H1 (cell line): ENCODE data around the gene ZNF618. TPM values are rescaled to one million over a fixed set of nuclear protein-coding genes. Genes with fewer than 3 reads are reported as not detected.

ENCODE experiments used
- CTCF ChIA-PET: fragments of 300-600 bp; sonication (Branson Sonifier 250); formaldehyde crosslinking; loops from one replicate; lab custom pipeline; 2021; ENCODE audit not compliant: partially characterized antibody; lab: Charles Lee
- POLR2A ChIA-PET: fragments of 300-600 bp; sonication (Branson Sonifier 250); formaldehyde crosslinking; loops from one replicate; lab custom pipeline; 2021; ENCODE audit warnings: inconsistent platforms; ENCODE audit not compliant: partially characterized antibody; lab: Charles Lee
- DNase-seq, 2 experiments: peaks; one replicate each; pipeline versions ENCODE4 v3.0.0 to v3.0.0-alpha.2; 2010 to 2022; ENCODE audit warnings: low spot score in 2 of 2, low read depth in 1 of 2, mixed read lengths in 1 of 2
- FAIRE-seq: peaks from 2 replicates; lab custom pipeline; 2011; peaks lifted over from hg19 to GRCh38; lab: Jason Lieb, UNC
- H2AFZ ChIP-seq: 2 replicates; pipeline ENCODE4 v1.8.1; 2012; ENCODE audit warnings: low read length, inconsistent platforms
- H2AK5ac ChIP-seq: 2 replicates; pipeline ENCODE4 v1.6.1; 2013; ENCODE audit warnings: low read depth, low read length
- H2BK120ac ChIP-seq: replicated peaks from 2 replicates; pipeline ENCODE3; 2013; ENCODE audit warnings: low read depth, low read length, inconsistent platforms
- H2BK12ac ChIP-seq: 2 replicates; pipeline ENCODE4 v1.6.1; 2013; ENCODE audit warnings: low read depth, low read length
- H2BK15ac ChIP-seq: 2 replicates; pipeline ENCODE4 v1.6.1; 2013; ENCODE audit warnings: low read length
- H2BK20ac ChIP-seq: 2 replicates; pipeline ENCODE4 v1.6.1; 2013; ENCODE audit warnings: low read length
- H2BK5ac ChIP-seq: 2 replicates; pipeline ENCODE4 v1.6.1; 2013; ENCODE audit warnings: low read depth, low read length
- H3K14ac ChIP-seq: 2 replicates; pipeline ENCODE4 v1.6.1; 2013; ENCODE audit warnings: inconsistent platforms; ENCODE audit not compliant: insufficient read length
- H3K18ac ChIP-seq: 2 replicates; pipeline ENCODE4 v1.6.1; 2013; ENCODE audit warnings: low read length; ENCODE audit errors: extremely low read depth
- H3K23ac ChIP-seq: 2 replicates; pipeline ENCODE4 v1.6.1; 2013; ENCODE audit warnings: inconsistent platforms; ENCODE audit not compliant: insufficient read length
- H3K23me2 ChIP-seq: 2 replicates; pipeline ENCODE4 v1.6.1; 2013; ENCODE audit warnings: low read depth, low read length
- H3K27ac ChIP-seq: 2 replicates; pipeline ENCODE4 v1.6.1; 2011; ENCODE audit warnings: low read depth, low read length, inconsistent platforms
- H3K27me3 ChIP-seq, 4 experiments: replicated peaks in 1 of 4; 1 replicate in 1 of 4; 2 replicates in 3 of 4; pipeline versions ENCODE4 v1.6.1 to v1.8.1; 2011 to 2013; ENCODE audit warnings: low read length in 3 of 4, mild to moderate bottlenecking in 3 of 4, inconsistent platforms in 2 of 4, mixed read lengths in 2 of 4, moderate library complexity in 1 of 4; ENCODE audit not compliant: control insufficient read depth in 3 of 4, insufficient read depth in 3 of 4; ENCODE audit errors: extremely low read depth in 1 of 4
- H3K36me3 ChIP-seq, 4 experiments: 2 replicates each; pipeline versions ENCODE4 v1.6.1 to v1.8.1; 2011 to 2013; ENCODE audit warnings: mild to moderate bottlenecking in 4 of 4, low read length in 3 of 4, moderate library complexity in 2 of 4, control low read depth in 1 of 4, inconsistent platforms in 1 of 4; ENCODE audit not compliant: insufficient read depth in 4 of 4, control insufficient read depth in 2 of 4
- H3K4ac ChIP-seq: replicated peaks from 2 replicates; pipeline ENCODE3; 2013; ENCODE audit warnings: low read length, low read depth, mixed read lengths, inconsistent platforms; ENCODE audit not compliant: insufficient read length
- H3K4me1 ChIP-seq, 4 experiments: replicated peaks in 1 of 4; 1 replicate in 1 of 4; 2 replicates in 3 of 4; pipeline versions ENCODE4 v1.6.1 to v1.8.1; 2011 to 2013; ENCODE audit warnings: low read length in 3 of 4, inconsistent platforms in 2 of 4, mixed read lengths in 1 of 4; ENCODE audit not compliant: insufficient read depth in 4 of 4, control insufficient read depth in 3 of 4
- H3K4me2 ChIP-seq, 2 experiments: 2 replicates each; pipeline versions ENCODE4 v1.6.1 to v1.8.1; 2011 to 2013; ENCODE audit warnings: low read depth in 2 of 2, low read length in 2 of 2, control low read depth in 1 of 2, inconsistent platforms in 1 of 2, mild to moderate bottlenecking in 1 of 2; ENCODE audit not compliant: insufficient read depth in 1 of 2
- H3K4me3 ChIP-seq, 4 experiments: fragments of 200-600, 300-600 bp in 1 of 4; sonication (generic), shearing (Covaris generic), sonication (Bioruptor Twin) in 1 of 4; 2 replicates each; pipeline versions ENCODE4 v1.5.1 to v1.8.1; 2011 to 2016; ENCODE audit warnings: low read length in 4 of 4, low read depth in 3 of 4, control low read depth in 2 of 4, inconsistent platforms in 2 of 4, mild to moderate bottlenecking in 2 of 4, mixed read lengths in 1 of 4, moderate library complexity in 1 of 4; ENCODE audit not compliant: insufficient read depth in 2 of 4; ENCODE audit errors: extremely low read depth in 1 of 4
- H3K56ac ChIP-seq: replicated peaks from 2 replicates; pipeline ENCODE3; 2013; ENCODE audit warnings: low read depth, mild to moderate bottlenecking, mixed read lengths, low read length, inconsistent platforms; ENCODE audit not compliant: insufficient read length
- H3K79me1 ChIP-seq: 2 replicates; pipeline ENCODE4 v1.6.1; 2013; ENCODE audit warnings: low read depth, low read length, control low read depth
- H3K79me2 ChIP-seq, 2 experiments: 2 replicates each; pipeline versions ENCODE4 v1.6.1 to v1.8.1; 2012 to 2013; ENCODE audit warnings: low read length in 2 of 2, mild to moderate bottlenecking in 2 of 2, inconsistent platforms in 1 of 2; ENCODE audit not compliant: insufficient read depth in 2 of 2, control insufficient read depth in 1 of 2
- H3K9ac ChIP-seq, 4 experiments: replicated peaks in 1 of 4; 1 replicate in 1 of 4; 2 replicates in 3 of 4; pipeline versions ENCODE4 v1.6.1 to v1.8.1; 2011 to 2013; ENCODE audit warnings: low read depth in 3 of 4, low read length in 3 of 4, control low read depth in 2 of 4, mild to moderate bottlenecking in 2 of 4, moderate library complexity in 2 of 4, inconsistent platforms in 1 of 4; ENCODE audit errors: extremely low read depth in 1 of 4
- H3K9me3 ChIP-seq, 2 experiments: 2 replicates each; pipeline versions ENCODE4 v1.6.1 to v1.8.1; 2012 to 2013; ENCODE audit warnings: mild to moderate bottlenecking in 2 of 2, moderate library complexity in 2 of 2, control low read depth in 1 of 2, inconsistent platforms in 1 of 2, low read depth in 1 of 2, low read length in 1 of 2, mixed read lengths in 1 of 2; ENCODE audit not compliant: insufficient read depth in 2 of 2
- H4K20me1 ChIP-seq, 2 experiments: replicated peaks in 1 of 2; 2 replicates each; pipeline versions ENCODE3 to v1.8.1; 2011 to 2013; ENCODE audit warnings: inconsistent platforms in 2 of 2, low read length in 2 of 2, mild to moderate bottlenecking in 1 of 2; ENCODE audit not compliant: insufficient read depth in 2 of 2, control insufficient read depth in 1 of 2
- H4K5ac ChIP-seq: 2 replicates; pipeline ENCODE4 v1.6.1; 2013; ENCODE audit warnings: low read length, low read depth, mixed read lengths, inconsistent platforms; ENCODE audit not compliant: insufficient read length
- H4K8ac ChIP-seq: 2 replicates; pipeline ENCODE4 v1.8.0; 2013; ENCODE audit warnings: mild to moderate bottlenecking, moderate library complexity, low read length, inconsistent platforms; ENCODE audit not compliant: insufficient read depth; ENCODE audit errors: extremely low read depth
- H4K91ac ChIP-seq: replicated peaks from 2 replicates; pipeline ENCODE3; 2013; ENCODE audit warnings: low read length, mixed read lengths, inconsistent platforms; ENCODE audit not compliant: insufficient read length
- CREB1 ChIP-seq: IDR thresholded peaks from 2 replicates; pipeline ENCODE4 v1.6.1; 2012; ENCODE audit warnings: inconsistent platforms
- KDM4A ChIP-seq: IDR thresholded peaks from one replicate; pipeline ENCODE4 v1.7.1; 2012; ENCODE audit warnings: low read depth, mild to moderate bottlenecking, moderate library complexity, low read length, inconsistent platforms; ENCODE audit not compliant: severe bottlenecking
- POLR2A ChIP-seq, 2 experiments: IDR thresholded peaks; 1 replicate in 1 of 2; 2 replicates in 1 of 2; pipeline ENCODE4 v1.6.1; 2011; ENCODE audit warnings: low read depth in 2 of 2, low read length in 2 of 2, mild to moderate bottlenecking in 2 of 2; ENCODE audit errors: control extremely low read depth in 1 of 2
- RAD21 ChIP-seq, 2 experiments: IDR thresholded peaks in 1 of 2; conservative IDR thresholded peaks in 1 of 2; 2 replicates each; pipeline ENCODE4 v1.6.1; 2011; ENCODE audit warnings: low read depth in 2 of 2, low read length in 2 of 2, improper control_type of control experiment in 1 of 2, inconsistent platforms in 1 of 2, mild to moderate bottlenecking in 1 of 2, moderate library complexity in 1 of 2
- RNF2 ChIP-seq: fragments of 200-900, 300-1000 bp; sonication (generic); IDR thresholded peaks from 2 replicates; pipeline ENCODE4 v1.7.1; 2016; ENCODE audit warnings: borderline replicate concordance, low read depth, mild to moderate bottlenecking, antibody characterized with exemption, low read length; ENCODE audit not compliant: poor library complexity, severe bottlenecking; ENCODE audit errors: missing control alignments
- SAP30 ChIP-seq: fragments of 300-600 bp; sonication (generic); IDR thresholded peaks from 2 replicates; pipeline ENCODE4 v1.7.1; 2012; ENCODE audit warnings: low read length, moderate library complexity, mild to moderate bottlenecking, inconsistent platforms; ENCODE audit not compliant: insufficient read depth, insufficient replicate concordance
- SP4 ChIP-seq: IDR thresholded peaks from 2 replicates; pipeline ENCODE4 v1.6.1; 2012; ENCODE audit warnings: low read length, inconsistent platforms
- SRF ChIP-seq: IDR thresholded peaks from 2 replicates; pipeline ENCODE4 v1.6.1; 2011; ENCODE audit warnings: mild to moderate bottlenecking, low read depth, low read length, moderate library complexity
- SUZ12 ChIP-seq: fragments of 200-600 bp; sonication (generic); IDR thresholded peaks from 2 replicates; pipeline ENCODE4 v1.6.1; 2012; ENCODE audit warnings: mild to moderate bottlenecking, inconsistent platforms, low read length, moderate library complexity, mixed read lengths
- YY1 ChIP-seq: IDR thresholded peaks from 2 replicates; pipeline ENCODE4 v1.6.1; 2011; ENCODE audit warnings: low read depth, mild to moderate bottlenecking, low read length
- ZNF274 ChIP-seq: IDR thresholded peaks from 2 replicates; pipeline ENCODE4 v1.7.0; 2012; ENCODE audit warnings: low read length, borderline replicate concordance; ENCODE audit errors: extremely low read depth
- WGBS, 2 experiments: shearing (Covaris generic) in 1 of 2; methylation state at CpG; one replicate each; pipeline versions ENCODE4 v1.1.6 to v1.1.7; 2013 to 2015; ENCODE audit warnings: low lambda C conversion rate in 2 of 2, mixed read lengths in 2 of 2, inconsistent platforms in 1 of 2, low coverage in 1 of 2, missing lambda C conversion rate in 1 of 2; ENCODE audit not compliant: insufficient replicate concordance in 2 of 2, insufficient coverage in 1 of 2, insufficient read length in 1 of 2; ENCODE audit errors: extremely low coverage in 1 of 2, missing lambda C conversion rate in 1 of 2; 5-methylcytosine and 5-hydroxymethylcytosine counted together
- polyA plus RNA-seq, 7 experiments: library from polyadenylated mRNA; depleted of rRNA in 3 of 7; stranded (reverse) in 5 of 7; unstranded in 2 of 7; fragments of >200 nt in 5 of 7; fragments of 200-250 nt in 2 of 7; gene quantifications; 1 replicate in 5 of 7; 2 replicates in 1 of 7; 4 replicates in 1 of 7; pipeline versions ENCODE4 v1.2.1 to v1.2.3, GENCODE V29; 2011 to 2013; ENCODE audit warnings: missing spikeins in 2 of 7, mixed read lengths in 2 of 7
- total RNA-seq: library from RNA; stranded (reverse); fragmentation: NEBNext Ultra II Directional; extraction: Animal tissue kit (Norgen Biotek cat#: 25700); gene quantifications from 2 replicates; pipeline ENCODE4 v1.2.1, GENCODE V29; 2021
- TF ChIP-seq, protein P1 (sequence below): IDR thresholded peaks from 2 replicates; pipeline ENCODE4 v1.6.1; 2012; ENCODE audit warnings: inconsistent platforms

Gene ZNF618
- total and polyA plus RNA-seq, 2 of the 8 experiments (the other 6 are each of a cell fraction or from before 2014, with no cell fraction given): 9.6 to 28.5 TPM

DNA sequence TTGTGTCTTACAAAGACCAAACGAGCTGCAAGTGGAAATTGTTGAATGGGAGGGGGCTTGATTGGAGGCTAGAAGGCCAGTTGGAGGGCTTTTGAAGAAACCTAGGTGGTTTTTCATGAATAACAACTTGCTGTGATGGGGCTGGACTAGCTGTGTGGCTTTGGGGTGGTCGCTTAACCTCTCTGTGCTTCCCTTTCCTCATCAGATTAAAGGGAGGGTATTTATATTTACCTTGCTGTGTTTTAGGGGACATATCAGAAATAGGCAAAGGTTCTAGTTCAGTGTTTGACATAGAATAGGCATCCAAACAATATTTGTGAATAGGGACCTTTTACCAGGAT lies 74.9 kb downstream of the ZNF618 start:
- CTCF ChIA-PET: interaction anchor here (1.0 kb wide), 1 partner anchor 12 kb away, joined by 3 read pairs; no protein-coding TSS in a partner anchor
- no peak for TF ChIP-seq RAD21 (IDR thresholded peaks at IDR 0.05 in 1 of 2, conservative IDR thresholded peaks at IDR 0.05 in 1 of 2; ENCODE audit: low read depth in 2 of 2, low read length in 2 of 2)
- TF ChIP-seq, protein P1, sequence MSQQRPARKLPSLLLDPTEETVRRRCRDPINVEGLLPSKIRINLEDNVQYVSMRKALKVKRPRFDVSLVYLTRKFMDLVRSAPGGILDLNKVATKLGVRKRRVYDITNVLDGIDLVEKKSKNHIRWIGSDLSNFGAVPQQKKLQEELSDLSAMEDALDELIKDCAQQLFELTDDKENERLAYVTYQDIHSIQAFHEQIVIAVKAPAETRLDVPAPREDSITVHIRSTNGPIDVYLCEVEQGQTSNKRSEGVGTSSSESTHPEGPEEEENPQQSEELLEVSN: no peak
- TF ChIP-seq CREB1: no peak
- TF ChIP-seq POLR2A (IDR thresholded peaks at IDR 0.05; ENCODE audit: control extremely low read depth in 1 of 2, low read depth in 2 of 2, low read length in 2 of 2): no peak
- TF ChIP-seq ZNF274: no peak
- no peak for TF ChIP-seq SRF
- TF ChIP-seq RNF2: no peak
- TF ChIP-seq SAP30: no peak
- TF ChIP-seq YY1: no peak
- TF ChIP-seq SP4: no peak
- TF ChIP-seq SUZ12: no peak
- no peak for TF ChIP-seq KDM4A

More for the DNA sequence above, 74.9 kb downstream of the ZNF618 start:
- Histone ChIP-seq H3K36me3 (no peaks in the 10 kb centered on the region), H2AK5ac (no peak overlapping the region), H3K9ac (no peak overlapping the region), H2BK15ac (no peak overlapping the region), H4K5ac (no peak overlapping the region), H3K56ac (no peak overlapping the region), H3K23me2 (no peaks in the 10 kb centered on the region), H3K14ac (no peak overlapping the region), H2AFZ (no peak overlapping the region), H3K27ac (no peak overlapping the region), H3K79me1 (no peaks in the 10 kb centered on the region; the same call in 1 of the 2 replicates), H4K8ac (no peak overlapping the region), H2BK12ac (no peak overlapping the region), H3K18ac (no peak overlapping the region), H3K4ac (no peak overlapping the region), H3K9me3 (no peaks in the 10 kb centered on the region), H2BK120ac (no peak overlapping the region), H2BK20ac (no peak overlapping the region), H3K27me3 (no peaks in the 10 kb centered on the region), H2BK5ac (no peak overlapping the region), H3K79me2 (no peaks in the 10 kb centered on the region; a peak in 1 of 4 replicates), H4K91ac (no peak overlapping the region), H3K4me1 (no peaks in the 10 kb centered on the region; a peak in 1 of 7 replicates), H3K23ac (no peak overlapping the region), H4K20me1 (peaks cover 4 to 6% of the 10 kb centered on the region in 2 experiments), H3K4me3 (no peak overlapping the region), H3K4me2 (no peak overlapping the region)
- FAIRE-seq: no peak
- POLR2A ChIA-PET: interaction anchor here (1.3 kb wide), 1 partner anchor 13 kb away, joined by 3 read pairs; no protein-coding TSS in a partner anchor
- DNase-seq: no peak
- 100% methylated on average over 1 of the region's 2 CpGs; no CpG with 5 or more reads in 1 of the 2 experiments for WGBS, 2 experiments
